Stimulated activated CD8-positive, alpha-beta memory T cell treated with anti-CD3 and anti-CD28 coated beads, Interleukin-12 subunit alpha, Interleukin-12 subunit beta, amount 100 ng/mL, for 4 hours (primary cell): Measurements from ENCODE around the gene PARD3B.

Source experiments
- DNase-seq: peaks from one replicate; pipeline ENCODE4 v3.0.0-alpha.2; 2020; ENCODE audit warnings: low read depth

The PARD3B gene, protein sequence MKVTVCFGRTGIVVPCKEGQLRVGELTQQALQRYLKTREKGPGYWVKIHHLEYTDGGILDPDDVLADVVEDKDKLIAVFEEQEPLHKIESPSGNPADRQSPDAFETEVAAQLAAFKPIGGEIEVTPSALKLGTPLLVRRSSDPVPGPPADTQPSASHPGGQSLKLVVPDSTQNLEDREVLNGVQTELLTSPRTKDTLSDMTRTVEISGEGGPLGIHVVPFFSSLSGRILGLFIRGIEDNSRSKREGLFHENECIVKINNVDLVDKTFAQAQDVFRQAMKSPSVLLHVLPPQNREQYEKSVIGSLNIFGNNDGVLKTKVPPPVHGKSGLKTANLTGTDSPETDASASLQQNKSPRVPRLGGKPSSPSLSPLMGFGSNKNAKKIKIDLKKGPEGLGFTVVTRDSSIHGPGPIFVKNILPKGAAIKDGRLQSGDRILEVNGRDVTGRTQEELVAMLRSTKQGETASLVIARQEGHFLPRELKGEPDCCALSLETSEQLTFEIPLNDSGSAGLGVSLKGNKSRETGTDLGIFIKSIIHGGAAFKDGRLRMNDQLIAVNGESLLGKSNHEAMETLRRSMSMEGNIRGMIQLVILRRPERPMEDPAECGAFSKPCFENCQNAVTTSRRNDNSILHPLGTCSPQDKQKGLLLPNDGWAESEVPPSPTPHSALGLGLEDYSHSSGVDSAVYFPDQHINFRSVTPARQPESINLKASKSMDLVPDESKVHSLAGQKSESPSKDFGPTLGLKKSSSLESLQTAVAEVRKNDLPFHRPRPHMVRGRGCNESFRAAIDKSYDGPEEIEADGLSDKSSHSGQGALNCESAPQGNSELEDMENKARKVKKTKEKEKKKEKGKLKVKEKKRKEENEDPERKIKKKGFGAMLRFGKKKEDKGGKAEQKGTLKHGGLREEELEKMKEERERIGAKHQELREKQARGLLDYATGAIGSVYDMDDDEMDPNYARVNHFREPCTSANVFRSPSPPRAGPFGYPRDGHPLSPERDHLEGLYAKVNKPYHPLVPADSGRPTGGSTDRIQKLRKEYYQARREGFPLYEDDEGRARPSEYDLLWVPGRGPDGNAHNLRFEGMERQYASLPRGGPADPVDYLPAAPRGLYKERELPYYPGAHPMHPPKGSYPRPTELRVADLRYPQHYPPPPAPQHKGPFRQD (N-terminal part only)

GRCh38 chr2:204544961-204545860, at the start of gene PARD3B:
TSS of gene PARD3B (plus strand) at chr2:204545475. CDS start at chr2:204546000, 525 bp downstream.
- peak; percentile 0 for DNase-seq

DNA sequence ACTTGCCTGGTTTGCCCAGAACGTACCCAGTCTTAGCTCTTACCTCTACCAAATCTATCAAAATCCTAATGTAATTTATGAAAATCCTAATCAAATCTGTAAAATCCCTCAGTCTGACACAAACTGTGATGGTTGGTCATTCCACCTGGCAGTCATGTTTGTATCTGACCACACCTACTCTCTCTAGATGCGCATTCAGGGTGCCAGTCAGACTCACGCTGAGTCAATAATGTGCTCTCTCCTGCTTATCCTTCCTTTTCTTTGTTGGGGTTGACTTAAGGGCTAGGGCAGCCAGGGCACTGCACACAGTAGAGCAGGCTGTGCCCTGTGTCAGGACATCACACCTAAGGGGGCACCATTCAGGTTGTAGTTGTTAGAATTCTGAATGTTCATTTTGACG, 48.5 kb upstream of the PARD3B start:
- DNase-seq = no peak

DNA sequence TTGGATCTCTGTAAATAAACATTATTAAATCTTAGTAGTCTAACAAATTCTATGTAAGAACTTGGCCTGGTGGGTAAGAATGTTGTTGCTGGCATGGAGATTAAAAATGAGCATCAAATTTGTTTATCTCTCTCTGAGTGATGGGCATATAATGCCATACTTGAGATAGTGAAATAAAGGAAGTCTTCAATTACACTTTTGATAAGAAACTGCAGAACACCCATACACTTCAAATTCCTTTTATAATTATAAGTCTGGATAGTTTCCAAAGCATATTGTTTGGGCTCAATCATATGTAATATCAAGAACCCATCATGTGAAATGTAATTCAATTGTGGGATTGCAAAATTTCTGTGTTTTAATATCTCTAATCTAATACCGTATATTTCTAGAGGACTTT, 47.4 kb upstream of the PARD3B start:
- no peak for DNase-seq

DNA sequence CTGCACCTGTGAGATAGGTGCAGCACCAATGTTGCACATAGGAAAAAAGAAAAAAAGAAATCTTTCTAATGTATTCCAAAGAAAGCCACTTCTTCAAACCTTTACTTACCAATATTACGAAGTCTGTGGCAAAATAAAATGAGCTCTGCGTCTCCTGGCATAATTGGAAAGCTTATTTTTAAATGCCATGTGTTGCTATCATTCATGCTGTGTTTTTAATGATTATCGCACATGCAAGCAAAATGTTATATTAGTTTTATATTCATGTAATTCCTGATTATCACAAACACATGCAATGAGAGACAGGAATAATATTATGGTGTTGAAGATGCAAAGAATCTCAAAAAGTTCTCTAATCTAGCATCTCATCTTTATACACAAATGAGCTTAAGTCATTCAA, 47.0 kb upstream of the PARD3B start:
- DNase-seq = no peak

GRCh38 chr2:204503869-204504268, 41.4 kb upstream of the PARD3B start:
- no peak for DNase-seq

DNA sequence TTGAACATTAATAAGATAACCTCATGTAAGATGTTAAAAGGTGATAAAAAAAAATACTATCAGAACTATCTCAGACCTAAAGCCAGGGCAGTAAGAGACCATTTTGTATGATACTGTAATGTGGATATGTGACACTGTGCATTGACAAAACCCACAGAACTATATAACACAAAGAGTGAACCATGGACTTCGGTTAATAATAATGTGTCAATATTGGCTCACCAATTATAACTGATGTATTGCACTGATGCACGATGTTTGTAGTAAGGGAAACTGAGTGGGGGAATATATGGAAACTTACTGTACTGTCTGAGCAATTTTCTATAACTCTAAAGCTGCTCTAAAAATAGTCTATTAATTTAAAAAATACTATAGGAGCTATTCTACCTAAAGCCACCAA, 40.7 kb upstream of the PARD3B start:
- DNase-seq = no peak

DNA sequence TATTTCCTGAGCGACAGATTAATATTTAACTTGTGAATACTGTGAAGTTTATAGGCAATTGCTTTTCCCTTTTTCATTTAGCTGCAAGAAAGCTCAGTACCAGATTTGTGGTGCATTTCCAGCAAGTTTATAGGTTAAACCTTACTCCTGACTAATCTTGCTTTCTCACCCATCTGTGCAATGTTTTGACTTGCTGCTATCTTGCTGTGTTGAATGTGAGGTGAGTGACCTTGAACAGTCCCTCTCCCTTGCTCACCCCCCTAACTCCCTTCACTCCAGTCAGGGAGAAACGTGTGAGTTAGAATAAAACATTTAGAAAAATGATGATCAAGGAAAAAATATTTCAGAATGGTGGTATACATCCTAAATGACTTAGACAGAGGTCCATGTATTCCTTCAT, 39.8 kb upstream of the PARD3B start:
- DNase-seq = no peak

- no peak for DNase-seq
These were observed 39.3 kb upstream of the PARD3B start for GRCh38 chr2:204505946-204506345.

GRCh38 chr2:204507636-204508035, 37.6 kb upstream of the PARD3B start:
- DNase-seq = no peak

DNA sequence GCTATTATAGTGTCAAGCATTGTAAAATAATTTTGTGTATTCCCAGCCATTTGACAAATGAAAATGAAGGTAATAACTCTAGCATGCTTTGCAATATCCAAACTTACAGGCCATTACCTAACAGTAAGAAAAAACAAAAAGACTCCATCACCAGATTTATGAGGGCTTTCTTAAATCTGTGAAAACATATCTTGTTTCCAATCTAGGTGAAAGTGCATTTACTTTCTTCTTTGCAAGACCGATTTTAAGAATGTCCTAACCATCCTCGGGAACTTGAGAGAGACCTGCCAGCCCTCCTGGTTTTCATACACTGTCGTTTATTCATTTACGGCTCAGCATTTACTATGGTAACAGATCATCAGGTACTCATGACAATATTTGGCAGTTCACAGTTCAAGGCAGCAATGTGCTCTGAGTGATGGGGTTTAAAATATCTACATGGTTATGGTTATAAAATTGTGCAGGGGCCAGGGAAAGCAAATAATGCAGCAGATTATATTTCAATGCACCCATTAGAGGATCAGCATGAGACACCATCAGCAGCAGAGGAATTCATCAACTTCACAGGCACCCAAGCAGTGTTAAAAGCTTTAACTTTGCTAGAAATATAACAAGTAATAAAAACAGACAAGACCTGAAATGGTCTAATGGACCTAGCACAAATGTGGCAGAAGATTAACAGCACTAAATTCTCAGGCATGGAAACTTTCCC, 34.4 kb upstream of the PARD3B start:
- DNase-seq = no peak

GRCh38 chr2:204514439-204514838, 30.8 kb upstream of the PARD3B start:
- DNase-seq = no peak

GRCh38 chr2:204515416-204515815, 29.9 kb upstream of the PARD3B start:
- DNase-seq = no peak

- no peak for DNase-seq
These were observed 28.1 kb upstream of the PARD3B start for GRCh38 chr2:204517154-204517553.

GRCh38 chr2:204529795-204530463, 15.3 kb upstream of the PARD3B start:
- no peak for DNase-seq

DNA sequence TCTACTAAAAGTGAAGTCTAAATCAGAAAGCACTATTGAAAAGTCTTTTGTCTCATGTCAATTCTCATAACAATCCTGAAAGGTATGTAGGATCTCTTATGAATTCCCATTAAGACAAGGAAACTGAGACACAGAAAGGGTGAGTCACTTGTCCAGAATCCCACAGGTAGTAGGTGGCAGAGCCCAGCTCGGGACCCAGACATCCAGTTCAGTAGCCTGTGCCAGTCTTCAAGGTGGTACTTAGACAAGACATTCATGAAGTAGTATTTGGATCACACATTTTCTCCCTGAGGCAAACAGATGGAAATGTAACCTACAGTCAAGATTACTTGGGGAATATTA, 14.8 kb upstream of the PARD3B start:
- DNase-seq = no peak

- no peak for DNase-seq
These were observed 11.5 kb upstream of the PARD3B start for GRCh38 chr2:204533629-204534370.

DNA sequence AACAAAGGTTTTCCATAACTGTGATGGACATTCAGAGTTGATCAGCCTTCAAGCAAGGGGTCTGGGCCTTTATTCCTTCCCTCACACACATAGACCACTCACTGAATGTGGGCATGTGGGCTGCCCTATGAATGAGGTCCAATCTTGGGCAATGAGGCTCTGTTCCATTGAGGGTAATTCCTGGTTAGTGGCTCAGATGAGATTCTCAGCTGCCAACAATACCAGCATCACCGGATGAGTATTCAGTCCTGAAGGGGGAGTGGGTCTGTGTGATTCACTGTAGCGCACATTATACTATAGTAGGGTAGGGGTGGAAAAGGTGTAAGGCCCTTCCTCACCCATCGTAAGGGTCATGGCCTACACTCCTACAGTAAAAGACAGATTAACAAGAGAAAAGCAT, 9.9 kb upstream of the PARD3B start:
- DNase-seq = no peak

DNA sequence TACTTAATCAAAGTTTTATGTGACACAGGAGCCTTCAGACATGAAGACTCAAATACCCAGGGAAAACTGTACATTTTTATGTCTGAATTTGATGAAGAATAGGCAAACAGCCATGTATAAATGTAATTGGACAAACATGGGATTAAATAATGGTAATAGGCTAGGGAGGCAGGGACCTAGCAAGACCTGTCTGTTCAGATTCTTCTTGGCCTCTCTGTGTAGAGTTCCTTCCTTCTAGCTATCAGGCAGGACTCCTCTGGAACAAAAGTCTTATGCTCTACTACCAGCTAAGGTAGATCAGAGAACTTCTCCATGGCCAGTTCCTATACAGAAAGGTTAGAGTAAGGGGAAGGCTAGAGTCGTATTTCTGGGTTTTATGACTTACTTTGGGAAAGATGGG, 9.5 kb upstream of the PARD3B start:
- DNase-seq = no peak

DNA sequence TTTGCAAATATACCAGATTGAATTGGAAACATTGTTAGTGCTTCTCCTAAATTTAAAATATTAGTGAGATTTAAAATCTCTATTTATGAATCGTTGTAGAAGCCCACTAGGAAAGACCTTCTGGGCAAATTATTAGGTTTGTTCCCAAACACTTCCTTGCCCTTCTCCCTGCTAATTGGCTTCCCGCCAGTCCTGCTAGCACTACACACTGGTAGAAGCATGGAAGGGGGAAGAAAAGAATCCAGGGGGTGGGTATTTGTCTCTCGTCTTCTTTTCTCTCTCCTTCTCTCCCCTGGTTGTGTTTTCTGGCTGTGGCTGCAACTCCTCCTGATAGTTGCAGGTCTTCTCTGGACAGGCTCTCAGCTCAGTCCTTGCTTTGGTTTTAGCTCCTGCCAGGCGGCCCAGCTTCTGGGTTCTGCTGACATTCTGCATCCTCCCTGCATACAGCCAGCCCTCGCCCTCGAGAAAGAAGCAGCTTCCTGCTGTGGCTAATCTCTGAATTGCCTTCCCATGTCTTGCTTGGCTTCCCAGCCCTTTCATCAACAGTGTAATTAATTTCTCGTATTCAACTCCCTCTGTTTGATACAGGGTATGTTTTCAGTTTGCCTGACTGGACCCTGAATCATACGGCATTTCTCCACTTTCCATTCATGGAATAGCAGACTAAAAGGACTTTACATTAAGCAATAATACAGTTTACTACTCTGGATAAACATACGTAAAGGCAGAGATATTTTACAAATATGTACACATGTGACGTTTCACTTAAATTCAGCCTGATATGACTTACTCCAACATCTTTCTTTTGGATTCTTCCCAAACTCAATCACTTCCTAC, 6.9 kb upstream of the PARD3B start:
- no peak for DNase-seq
